CD4-positive, alpha-beta T cell (primary cell): ENCODE data around the gene DLEC1. TPM values are rescaled to one million over a fixed set of nuclear protein-coding genes. Genes with fewer than 3 reads are reported as not detected.

Experiments
- ATAC-seq: fragments of 200-7000 bp; cut with Tn5 transposase; one replicate; pipeline ENCODE4 v1.10.0; 2022; ENCODE audit warnings: mild to moderate bottlenecking; ENCODE audit not compliant: poor library complexity
- CTCF ChIA-PET: fragments of 350-600 bp; sonication (Branson Sonifier 250); formaldehyde crosslinking; loops from one replicate; lab custom pipeline; 2021; ENCODE audit warnings: antibody characterized with exemption, inconsistent platforms; lab: Charles Lee
- POLR2A ChIA-PET: fragments of 350-600 bp; sonication (Branson Sonifier 250); formaldehyde crosslinking; loops from one replicate; lab custom pipeline; 2021; ENCODE audit warnings: antibody characterized with exemption, inconsistent platforms; lab: Charles Lee
- DNase-seq, 14 experiments: peaks; one replicate each; pipeline ENCODE4 v3.0.0-alpha.2; 2013 to 2020; ENCODE audit warnings: mixed read lengths in 2 of 14
- H3K27ac ChIP-seq, 2 donors: one replicate each; pipeline versions ENCODE4 v1.5.1 to v1.7.0; 2013; ENCODE audit warnings: low read length in 2 of 2, low read depth in 1 of 2, mild to moderate bottlenecking in 1 of 2
- H3K27me3 ChIP-seq, 2 experiments: 1 replicate in 1 of 2; 2 replicates in 1 of 2; pipeline versions ENCODE4 v1.6.1 to v1.7.0; 2013; ENCODE audit warnings: low read length in 2 of 2, control low read depth in 1 of 2, mild to moderate bottlenecking in 1 of 2, moderate library complexity in 1 of 2; ENCODE audit not compliant: insufficient read depth in 2 of 2, control insufficient read depth in 1 of 2
- H3K36me3 ChIP-seq: one replicate; pipeline ENCODE4 v1.6.1; 2013; ENCODE audit warnings: low read length, control low read depth; ENCODE audit not compliant: insufficient read depth
- H3K4me1 ChIP-seq: one replicate; pipeline ENCODE4 v1.6.1; 2013; ENCODE audit warnings: low read length, control low read depth; ENCODE audit not compliant: insufficient read depth
- H3K4me3 ChIP-seq: one replicate; pipeline ENCODE4 v1.5.1; 2013; ENCODE audit warnings: mild to moderate bottlenecking, low read length, moderate library complexity
- H3K9me3 ChIP-seq, 2 experiments: 1 replicate in 1 of 2; 2 replicates in 1 of 2; pipeline versions ENCODE4 v1.6.1 to v1.7.0; 2013; ENCODE audit warnings: low read length in 2 of 2, mild to moderate bottlenecking in 2 of 2, control low read depth in 1 of 2, moderate library complexity in 1 of 2; ENCODE audit not compliant: control insufficient read depth in 1 of 2, insufficient read depth in 1 of 2
- H3K27ac Mint-ChIP-seq: one replicate; pipeline ENCODE4 v1.8.0; 2020; ENCODE audit warnings: mixed read lengths
- H3K27me3 Mint-ChIP-seq: one replicate; pipeline ENCODE4 v1.8.0; 2021; ENCODE audit warnings: mixed read lengths
- H3K36me3 Mint-ChIP-seq: one replicate; pipeline ENCODE4 v1.8.0; 2021; ENCODE audit warnings: low read depth, mixed read lengths
- H3K4me1 Mint-ChIP-seq: one replicate; pipeline ENCODE4 v1.8.0; 2021; ENCODE audit warnings: low read depth, mixed read lengths
- H3K4me3 Mint-ChIP-seq: one replicate; pipeline ENCODE4 v1.8.0; 2020; ENCODE audit warnings: mild to moderate bottlenecking, mixed read lengths
- H3K9me3 Mint-ChIP-seq: one replicate; pipeline ENCODE4 v1.8.0; 2020; ENCODE audit warnings: mixed read lengths
- CTCF ChIP-seq: fragments of 200-600 bp; IDR thresholded peaks from one replicate; pipeline ENCODE4 v1.8.0; 2022; ENCODE audit warnings: antibody characterized with exemption, mild to moderate bottlenecking
- intact Hi-C, 2 experiments: fragments of 100-400 bp; cut with DNase I in 1 of 2; cut with micrococcal nuclease in 1 of 2; formaldehyde crosslinking; loops; one replicate each; pipeline versions ENCODE4 v1.15.1 to v1.9.0; 2023 to 2025; cut with DNase I, micrococcal nuclease
- total RNA-seq, 174 experiments: library from RNA in 2 of 174; stranded (reverse) in 2 of 174; gene quantifications; one replicate each; pipeline ENCODE4 v1.2.3 and lab custom pipeline; 2021 to 2026

DLEC1 gene
- total RNA-seq, 2 experiments from 2014 or later: 4.4 to 5.1 TPM

- Mint-ChIP-seq H3K27me3 (no peaks in the 10 kb centered on the region), H3K4me3 (no peak overlapping the region), H3K36me3 (peaks cover 79% of the 10 kb centered on the region), H3K9me3 (no peaks in the 10 kb centered on the region), H3K4me1 (no peaks in the 10 kb centered on the region), H3K27ac (no peak overlapping the region)
- ATAC-seq (no peak), DNase-seq (no peak)
- no peak overlapping the region for H3K4me3 ChIP-seq
- H3K9me3 ChIP-seq: peaks cover 7 to 23% of the 10 kb centered on the region in 2 experiments
- no peak overlapping the region for H3K27ac ChIP-seq
- no peaks in the 10 kb centered on the region for H3K4me1 ChIP-seq
- intact Hi-C loops: no loop called here
- H3K36me3 ChIP-seq: peaks cover 70% of the 10 kb centered on the region
- ChIA-PET CTCF (no interaction called here), POLR2A (no interaction called here)
- TF ChIP-seq CTCF: no peak
- no peaks in the 10 kb centered on the region for H3K27me3 ChIP-seq
Measured at GRCh38 chr3:38015984-38016383, 23.0 kb upstream of the DLEC1 start.

GRCh38 chr3:38016410-38016809, 22.6 kb upstream of the DLEC1 start:
- H3K9me3 Mint-ChIP-seq: no peaks in the 10 kb centered on the region
- no peak for DNase-seq
- ChIA-PET CTCF (no interaction called here), POLR2A (no interaction called here)
- Histone ChIP-seq H3K27me3 (no peaks in the 10 kb centered on the region), H3K36me3 (peaks cover 66% of the 10 kb centered on the region), H3K27ac (no peak overlapping the region), H3K4me1 (peaks cover 3% of the 10 kb centered on the region), H3K4me3 (no peak overlapping the region), H3K9me3 (peaks cover 7 to 23% of the 10 kb centered on the region in 2 experiments)
- no peak for ATAC-seq
- H3K4me3 Mint-ChIP-seq: no peak overlapping the region
- TF ChIP-seq CTCF: no peak
- peak overlapping the region; percentile 31 for H3K27ac Mint-ChIP-seq
- peaks cover under 1% of the 10 kb centered on the region for H3K4me1 Mint-ChIP-seq
- H3K36me3 Mint-ChIP-seq: peaks cover 77% of the 10 kb centered on the region
- H3K27me3 Mint-ChIP-seq: no peaks in the 10 kb centered on the region
- intact Hi-C loops: no loop called here

GRCh38 chr3:38016847-38017444, 22.1 kb upstream of the DLEC1 start:
- no peak overlapping the region for H3K27ac ChIP-seq
- H3K36me3 Mint-ChIP-seq: peaks cover 72% of the 10 kb centered on the region

More at GRCh38 chr3:38016847-38017444, 22.1 kb upstream of the DLEC1 start:
- H3K4me3 Mint-ChIP-seq: no peak overlapping the region
- TF ChIP-seq CTCF: no peak
- H3K4me1 Mint-ChIP-seq: peaks cover 6% of the 10 kb centered on the region
- Histone ChIP-seq H3K9me3 (peaks cover 7 to 23% of the 10 kb centered on the region in 2 experiments), H3K36me3 (peaks cover 63% of the 10 kb centered on the region), H3K27me3 (no peaks in the 10 kb centered on the region), H3K4me3 (no peak overlapping the region), H3K4me1 (peaks cover 8% of the 10 kb centered on the region)
- intact Hi-C loops: no loop called here
- ChIA-PET POLR2A (no interaction called here), CTCF (no interaction called here)
- no peaks in the 10 kb centered on the region for H3K9me3 Mint-ChIP-seq
- peak overlapping the region; percentile 31 for H3K27ac Mint-ChIP-seq
- DNase-seq (no peak), ATAC-seq (no peak)
- no peaks in the 10 kb centered on the region for H3K27me3 Mint-ChIP-seq
